Subcutaneous abdominal adipose tissue (tissue), 5 donors: ENCODE data around the gene SLC30A5.
"Not testable (repeated sequence)": the region's sequence is repeated elsewhere in the genome, so short reads cannot be mapped to it uniquely, and the experiment has no call there.

ENCODE experiments used
- H3K27ac ChIP-seq: one replicate; pipeline ENCODE4 v1.7.0; 2013; ENCODE audit warnings: low read depth, mild to moderate bottlenecking, inconsistent platforms, low read length, moderate library complexity
- H3K27me3 ChIP-seq, 5 donors: one replicate each; pipeline ENCODE4 v1.7.0; 2013; ENCODE audit warnings: low read length in 5 of 5, inconsistent platforms in 1 of 5; ENCODE audit not compliant: control insufficient read depth in 5 of 5, insufficient read depth in 4 of 5
- H3K36me3 ChIP-seq, 5 donors: one replicate each; pipeline ENCODE4 v1.7.0; 2013; ENCODE audit warnings: low read length in 5 of 5; ENCODE audit not compliant: control insufficient read depth in 5 of 5, insufficient read depth in 5 of 5
- H3K4me1 ChIP-seq, 5 donors: one replicate each; pipeline ENCODE4 v1.7.0; 2013; ENCODE audit warnings: low read length in 5 of 5, mild to moderate bottlenecking in 3 of 5, moderate library complexity in 1 of 5; ENCODE audit not compliant: control insufficient read depth in 5 of 5, insufficient read depth in 5 of 5
- H3K4me3 ChIP-seq, 5 donors: one replicate each; pipeline ENCODE4 v1.7.0; 2013; ENCODE audit warnings: low read length in 5 of 5, low read depth in 1 of 5
- H3K9ac ChIP-seq, 5 donors: one replicate each; pipeline ENCODE4 v1.7.0; 2013; ENCODE audit warnings: low read length in 5 of 5, mild to moderate bottlenecking in 4 of 5, moderate library complexity in 3 of 5
- H3K9me3 ChIP-seq, 5 donors: one replicate each; pipeline ENCODE4 v1.7.0; 2013; ENCODE audit warnings: low read length in 5 of 5; ENCODE audit not compliant: control insufficient read depth in 5 of 5
- donor health status: healthy.
- donor health status: healthy.
- donor health status: healthy.
- donor health status: healthy.
- donor health status: healthy.

Gene SLC30A5

DNA sequence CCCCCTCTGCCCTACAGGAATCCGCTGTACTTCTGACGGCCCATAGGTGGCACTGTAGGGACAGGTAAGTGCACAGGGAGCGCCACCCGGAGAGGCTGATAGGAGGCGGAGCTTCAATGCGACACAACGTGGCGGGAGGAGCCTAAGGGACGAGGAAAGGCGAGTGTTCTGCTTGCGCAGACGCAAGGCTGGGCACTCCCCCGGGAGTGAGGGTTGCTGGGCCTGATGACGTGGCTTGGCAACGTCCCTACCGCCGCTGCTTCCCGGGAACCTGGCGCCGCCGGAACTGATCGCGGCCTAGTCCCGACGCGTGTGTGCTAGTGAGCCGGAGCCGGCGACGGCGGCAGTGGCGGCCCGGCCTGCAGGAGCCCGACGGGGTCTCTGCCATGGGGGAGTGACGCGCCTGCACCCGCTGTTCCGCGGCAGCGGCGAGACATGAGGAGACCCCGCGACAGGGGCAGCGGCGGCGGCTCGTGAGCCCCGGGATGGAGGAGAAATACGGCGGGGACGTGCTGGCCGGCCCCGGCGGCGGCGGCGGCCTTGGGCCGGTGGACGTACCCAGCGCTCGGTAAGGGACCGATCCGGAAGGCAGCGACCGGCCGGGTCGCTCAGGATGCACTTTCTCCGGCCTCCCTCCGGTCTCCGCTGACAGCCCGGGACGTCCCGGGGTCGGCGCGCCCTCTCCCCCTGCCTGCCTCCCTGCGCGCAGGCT lies at the start of gene SLC30A5:
Gene SLC30A5, plus strand, starts transcription at position 244 of the 712 bp plus-strand sequence. Its CDS starts 242 bp downstream, at position 486.
- H3K27me3 ChIP-seq, result no peaks in the 10 kb centered on the region
- H3K36me3 ChIP-seq, result peaks cover 0 to 5% (median 0%) of the 10 kb centered on the region in 5 donors
- peak within 1 kb of the TSS; percentile 86 to 99 (median 97) for H3K9ac ChIP-seq
- H3K9me3 ChIP-seq, result no peaks in the 10 kb centered on the region
- peak within 1 kb of the TSS; percentile 71 to 93 (median 82) for H3K4me3 ChIP-seq
- H3K4me1 ChIP-seq, result peaks cover 0 to 15% (median 13%) of the 10 kb centered on the region in 5 donors
- H3K27ac ChIP-seq, result peak within 1 kb of the TSS; percentile 96

DNA sequence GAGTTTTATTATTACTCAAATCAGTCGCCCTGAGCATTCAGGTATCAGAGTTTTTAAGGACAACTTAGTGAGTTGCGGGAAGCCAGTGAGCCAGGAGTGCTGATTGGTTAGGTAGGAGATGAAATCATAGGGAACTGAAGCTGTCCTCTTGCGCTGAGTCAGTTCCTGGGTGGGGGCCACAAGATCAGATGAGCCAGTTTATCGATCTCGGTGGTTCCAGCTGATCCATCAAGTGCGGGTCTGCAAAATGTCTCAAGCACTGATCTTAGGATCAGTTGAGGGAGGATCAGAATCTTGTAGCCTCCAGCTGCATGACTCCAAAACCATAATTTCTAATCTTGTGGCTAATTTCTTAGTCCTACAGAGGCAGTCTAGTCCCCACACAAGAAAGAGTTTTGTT lies 48.6 kb upstream of the SLC30A5 start:
- H3K9me3 ChIP-seq, H3K27ac ChIP-seq, H3K27me3 ChIP-seq, H3K36me3 ChIP-seq, H3K4me3 ChIP-seq, H3K9ac ChIP-seq, H3K4me1 ChIP-seq: not testable (repeated sequence)

- Histone ChIP-seq H3K4me3 (no peak overlapping the region), H3K4me1 (peaks cover 0 to 6% (median 0%) of the 10 kb centered on the region in 5 donors), H3K27ac (no peak overlapping the region), H3K9me3 (no peaks in the 10 kb centered on the region), H3K27me3 (no peaks in the 10 kb centered on the region), H3K36me3 (no peaks in the 10 kb centered on the region), H3K9ac (no peak overlapping the region)
Observed at GRCh38 chr5:69046375-69046957, 47.3 kb upstream of the SLC30A5 start.

- H3K4me3 ChIP-seq, result no peak overlapping the region
- H3K4me1 ChIP-seq, result peaks cover 0 to 5% (median 0%) of the 10 kb centered on the region in 5 donors
- no peaks in the 10 kb centered on the region for H3K27me3 ChIP-seq
- H3K27ac ChIP-seq, result no peak overlapping the region
- H3K36me3 ChIP-seq, result no peaks in the 10 kb centered on the region
- no peaks in the 10 kb centered on the region for H3K9me3 ChIP-seq
- no peak overlapping the region for H3K9ac ChIP-seq
Observed at GRCh38 chr5:69048230-69048629, 45.6 kb upstream of the SLC30A5 start.

GRCh38 chr5:69049151-69049550 lies 44.7 kb upstream of the SLC30A5 start:
- no peaks in the 10 kb centered on the region for H3K4me1 ChIP-seq
- no peaks in the 10 kb centered on the region for H3K9me3 ChIP-seq
- H3K27me3 ChIP-seq, result no peaks in the 10 kb centered on the region
- H3K27ac ChIP-seq, result no peak overlapping the region
- H3K9ac ChIP-seq, result no peak overlapping the region
- no peak overlapping the region for H3K4me3 ChIP-seq
- no peaks in the 10 kb centered on the region for H3K36me3 ChIP-seq

DNA sequence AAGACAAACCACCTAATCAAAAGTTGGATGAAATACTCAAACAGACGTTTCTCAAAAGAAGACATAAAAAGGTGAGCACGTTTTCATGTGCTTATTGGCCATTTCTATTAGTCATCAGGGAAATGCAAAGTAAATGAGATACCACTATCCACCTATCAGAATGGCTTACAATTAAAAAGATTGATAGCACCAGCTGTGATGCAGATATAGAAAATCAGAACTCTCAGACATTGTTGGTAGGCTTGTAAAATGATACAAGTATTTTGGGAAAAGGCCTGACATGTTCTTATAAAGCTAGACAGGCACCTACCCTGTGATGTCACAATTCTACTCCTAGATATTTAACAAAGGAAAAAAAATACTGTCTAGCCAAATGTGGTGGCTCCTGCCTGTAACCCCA lies 44.0 kb upstream of the SLC30A5 start:
- Histone ChIP-seq H3K36me3 (no peaks in the 10 kb centered on the region), H3K4me1 (no peaks in the 10 kb centered on the region), H3K9me3 (no peaks in the 10 kb centered on the region), H3K9ac (no peak overlapping the region), H3K27me3 (no peaks in the 10 kb centered on the region), H3K27ac (no peak overlapping the region), H3K4me3 (no peak overlapping the region)

GRCh38 chr5:69050214-69050613 lies 43.6 kb upstream of the SLC30A5 start:
- no peak overlapping the region for H3K27ac ChIP-seq
- H3K36me3 ChIP-seq, result no peaks in the 10 kb centered on the region
- no peaks in the 10 kb centered on the region for H3K27me3 ChIP-seq
- H3K9me3 ChIP-seq, result no peaks in the 10 kb centered on the region
- no peak overlapping the region for H3K4me3 ChIP-seq
- H3K9ac ChIP-seq, result no peak overlapping the region
- no peaks in the 10 kb centered on the region for H3K4me1 ChIP-seq

- H3K4me3 ChIP-seq, result no peak overlapping the region
- H3K36me3 ChIP-seq, result no peaks in the 10 kb centered on the region
- no peak overlapping the region for H3K9ac ChIP-seq
- H3K27ac ChIP-seq, result no peak overlapping the region
- H3K9me3 ChIP-seq, result no peaks in the 10 kb centered on the region
- H3K4me1 ChIP-seq, result no peaks in the 10 kb centered on the region
- no peaks in the 10 kb centered on the region for H3K27me3 ChIP-seq
Observed at GRCh38 chr5:69052181-69052580, 41.6 kb upstream of the SLC30A5 start.

- Histone ChIP-seq H3K9ac (no peak overlapping the region), H3K9me3 (no peaks in the 10 kb centered on the region), H3K27me3 (no peaks in the 10 kb centered on the region), H3K27ac (no peak overlapping the region), H3K4me1 (no peaks in the 10 kb centered on the region), H3K36me3 (no peaks in the 10 kb centered on the region), H3K4me3 (no peak overlapping the region)
Observed at GRCh38 chr5:69074664-69075521, 18.9 kb upstream of the SLC30A5 start.
